Ascending aorta (tissue), 2 donors: Measurements from ENCODE around the gene CRYBB1. TPM values are rescaled to one million over a fixed set of nuclear protein-coding genes. Genes with fewer than 3 reads are reported as not detected.

Source experiments
- DNase-seq, 2 donors: peaks; one replicate each; pipeline ENCODE4 v3.0.0-alpha.2; 2019; ENCODE audit warnings: low spot score in 2 of 2
- H3K27ac ChIP-seq, 2 donors: fragments of 200-600 bp; sonication (generic); one replicate each; pipeline ENCODE4 v1.5.1; 2016 to 2017; ENCODE audit warnings: mild to moderate bottlenecking in 1 of 2
- H3K27me3 ChIP-seq: fragments of 200-600 bp; sonication (generic); one replicate; pipeline ENCODE4 v1.5.1; 2017
- H3K36me3 ChIP-seq, 2 donors: fragments of 200-600 bp; sonication (generic); one replicate each; pipeline ENCODE4 v1.5.1; 2016
- H3K4me1 ChIP-seq, 2 donors: fragments of 200-600 bp; sonication (generic); one replicate each; pipeline ENCODE4 v1.5.1; 2016 to 2017; ENCODE audit warnings: mild to moderate bottlenecking in 1 of 2
- H3K4me3 ChIP-seq, 2 donors: fragments of 200-600 bp; sonication (generic); one replicate each; pipeline ENCODE4 v1.5.1; 2016 to 2017; ENCODE audit warnings: mild to moderate bottlenecking in 1 of 2
- H3K9me3 ChIP-seq, 2 donors: fragments of 200-600 bp; sonication (generic); one replicate each; pipeline ENCODE4 v1.5.1; 2016
- CTCF ChIP-seq, 3 experiments: fragments of 200-600 bp in 2 of 3; fragments of 450-650 bp in 1 of 3; sonication (generic) in 2 of 3; IDR thresholded peaks; one replicate each; pipeline ENCODE4 v1.5.1; 2016 to 2019; ENCODE audit warnings: antibody characterized with exemption in 3 of 3, mild to moderate bottlenecking in 1 of 3, moderate library complexity in 1 of 3
- intact Hi-C: fragments of 100-400 bp; cut with DNase I; formaldehyde crosslinking; loops from one replicate; pipeline ENCODE4 v1.15.1; 2023
- total RNA-seq: library from RNA; depleted of rRNA; stranded (reverse); fragments of >200 nt; gene quantifications from one replicate; pipeline ENCODE4 v1.1.0, GENCODE V29; 2016

Gene CRYBB1
- 7.3 TPM for total RNA-seq

- Histone ChIP-seq H3K4me1 (no peaks in the 10 kb centered on the region), H3K4me3 (no peak within 1 kb of the TSS), H3K36me3 (no peaks in the 10 kb centered on the region), H3K9me3 (no peaks in the 10 kb centered on the region), H3K27me3 (no peaks in the 10 kb centered on the region), H3K27ac (no peak within 1 kb of the TSS)
- no peak for TF ChIP-seq CTCF (IDR thresholded peaks at IDR 0.05)
- intact Hi-C loops: no loop called here
- no peak for DNase-seq
Measured at GRCh38 chr22:26617271-26618199, at the start of gene CRYBB1. CRYBB1 (minus strand) TSS chr22:26618027; CDS start chr22:26616319, 1,708 bp downstream.

- intact Hi-C loops: no loop called here
- Histone ChIP-seq H3K36me3 (no peaks in the 10 kb centered on the region), H3K27ac (no peak overlapping the region), H3K4me1 (peaks cover 4% of the 10 kb centered on the region in 2 donors), H3K27me3 (no peaks in the 10 kb centered on the region), H3K9me3 (no peaks in the 10 kb centered on the region), H3K4me3 (no peak overlapping the region)
- no peak for TF ChIP-seq CTCF (IDR thresholded peaks at IDR 0.05)
- no peak for DNase-seq
Measured at GRCh38 chr22:26667140-26667539, 49.3 kb upstream of the CRYBB1 start.

- TF ChIP-seq CTCF (IDR thresholded peaks at IDR 0.05): no peak
- no peaks in the 10 kb centered on the region for H3K36me3 ChIP-seq
- no peaks in the 10 kb centered on the region for H3K9me3 ChIP-seq
- no peaks in the 10 kb centered on the region for H3K4me1 ChIP-seq
- intact Hi-C loops: no loop called here
- no peak overlapping the region for H3K4me3 ChIP-seq
- no peaks in the 10 kb centered on the region for H3K27me3 ChIP-seq
- no peak for DNase-seq
- no peak overlapping the region for H3K27ac ChIP-seq
Measured at GRCh38 chr22:26665813-26666231, 48.0 kb upstream of the CRYBB1 start.

- DNase-seq: no peak
- H3K4me1 ChIP-seq: peaks cover 0 to 4% of the 10 kb centered on the region in 2 donors
- H3K36me3 ChIP-seq: no peaks in the 10 kb centered on the region
- H3K27me3 ChIP-seq: no peaks in the 10 kb centered on the region
- no peak overlapping the region for H3K27ac ChIP-seq
- intact Hi-C loops: no loop called here
- H3K4me3 ChIP-seq: no peak overlapping the region
- no peaks in the 10 kb centered on the region for H3K9me3 ChIP-seq
- TF ChIP-seq CTCF (IDR thresholded peaks at IDR 0.05): no peak
Measured at GRCh38 chr22:26663374-26663923, 45.6 kb upstream of the CRYBB1 start.

GRCh38 chr22:26662160-26662559, 44.3 kb upstream of the CRYBB1 start:
- no peak for TF ChIP-seq CTCF (IDR thresholded peaks at IDR 0.05)
- Histone ChIP-seq H3K9me3 (no peaks in the 10 kb centered on the region), H3K4me3 (no peak overlapping the region), H3K36me3 (no peaks in the 10 kb centered on the region), H3K4me1 (peaks cover 4 to 15% of the 10 kb centered on the region in 2 donors), H3K27ac (no peak overlapping the region), H3K27me3 (peaks cover 10% of the 10 kb centered on the region)
- no peak for DNase-seq
- intact Hi-C loops: no loop called here
